ENCODE measurements around the gene DEUP1.

The DEUP1 gene

GRCh38 chr11:93481279-93481678, 150.7 kb downstream of the DEUP1 start:
- DNase-seq, result no peak

DNA sequence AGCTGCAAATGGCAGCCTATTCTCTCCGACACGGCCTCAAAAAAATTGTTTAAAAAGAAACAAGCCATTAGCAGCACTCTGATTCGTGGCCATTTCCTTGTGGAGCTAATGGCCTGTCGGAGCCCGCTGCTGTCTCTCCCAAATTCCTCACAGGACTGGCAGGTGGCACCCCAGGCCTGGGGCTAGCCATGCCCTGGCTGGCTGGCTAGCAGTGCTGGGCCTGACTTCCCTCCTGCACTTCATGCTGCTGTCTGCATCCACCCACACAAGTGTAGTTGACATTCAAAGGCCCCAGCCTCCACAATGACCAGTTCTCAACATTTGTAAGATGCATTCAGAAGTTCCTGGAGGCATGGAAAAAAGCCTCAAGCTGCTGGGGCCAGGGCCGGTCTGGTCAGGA, 151.2 kb downstream of the DEUP1 start:
- DNase-seq, result no peak

DNA sequence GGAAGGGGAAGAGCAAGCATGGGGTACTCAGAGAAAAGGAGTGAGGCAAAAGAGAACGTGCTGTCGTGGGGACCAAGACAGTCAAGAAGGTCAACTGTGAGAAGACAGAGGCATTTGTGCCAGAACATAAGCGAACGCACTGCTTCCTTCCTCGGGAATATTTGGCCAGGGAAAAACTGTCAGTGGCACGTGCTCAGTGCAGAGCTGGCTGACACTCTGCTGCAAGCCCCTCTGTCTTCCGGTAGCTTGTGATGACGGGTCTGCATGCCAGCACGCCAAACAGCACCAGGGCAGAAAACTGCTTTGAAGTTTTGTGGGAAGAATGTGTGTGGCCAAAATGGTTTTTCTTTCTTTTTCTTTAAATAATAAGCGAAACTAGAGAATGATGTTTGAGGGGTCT, 152.0 kb downstream of the DEUP1 start:
- DNase-seq, result no peak

GRCh38 chr11:93484716-93485115, 154.2 kb downstream of the DEUP1 start:
- no peak for DNase-seq

- no peak for DNase-seq
These were observed 155.4 kb downstream of the DEUP1 start for GRCh38 chr11:93485983-93486382.

DNA sequence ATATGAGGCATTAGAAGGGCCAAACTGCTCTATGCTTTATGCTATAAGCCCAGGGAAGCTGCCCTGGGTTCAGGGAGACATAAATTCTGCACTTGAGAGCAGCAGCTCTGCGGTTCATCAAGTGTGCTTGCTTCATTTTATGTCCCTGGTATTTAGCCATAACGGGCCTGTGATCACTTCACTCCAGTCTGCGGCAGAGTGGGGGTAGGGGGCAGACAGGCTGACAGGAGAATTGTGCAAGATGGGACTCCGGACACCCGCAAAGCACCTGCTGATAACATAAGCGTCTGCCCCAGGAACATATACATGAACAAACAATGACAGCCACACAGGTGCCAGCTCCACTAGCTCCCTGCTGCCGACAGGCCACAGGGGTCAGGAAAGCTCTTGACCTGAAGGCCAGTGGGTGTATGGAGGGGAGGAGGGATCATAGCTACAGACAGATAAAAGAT, 156.5 kb downstream of the DEUP1 start:
- DNase-seq, result no peak
